ENCODE data around the gene SCLT1. TPM values are rescaled to one million over a fixed set of nuclear protein-coding genes. Genes with fewer than 3 reads are reported as not detected.
A peak's percentile ranks its signal among the peaks of the same experiment; 100 is the strongest.

The SCLT1 gene
- total RNA-seq, 2 donors from 2014 or later, result 19.4 to 24.2 TPM

DNA sequence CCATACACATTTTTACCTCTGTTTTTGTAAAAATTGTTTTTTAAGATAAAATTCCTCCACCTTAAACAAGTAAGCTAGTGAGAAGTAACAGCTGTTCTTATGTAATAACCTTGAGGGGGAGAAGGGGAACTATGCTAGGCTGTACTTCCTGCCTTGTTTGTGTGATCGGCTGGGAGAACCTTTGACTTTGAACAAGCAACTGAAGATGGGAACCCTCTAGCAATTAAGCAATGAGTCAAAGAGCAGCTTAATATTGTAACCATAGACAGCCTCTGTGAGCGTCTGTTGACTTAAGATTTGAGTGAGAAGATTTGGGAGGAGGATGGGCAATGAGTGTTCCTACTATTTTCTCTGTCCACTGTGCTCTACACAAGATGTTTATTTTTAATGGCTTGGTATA lies 135.1 kb downstream of the SCLT1 start:
- H3K4me1 Mint-ChIP-seq, result peaks cover 6% of the 10 kb centered on the region
- ATAC-seq (replicated peaks), result no peak
- no peaks in the 10 kb centered on the region for H3K9me3 Mint-ChIP-seq
- no peak overlapping the region for H3K27ac Mint-ChIP-seq
- H3K4me3 Mint-ChIP-seq, result no peak overlapping the region
- H3K27me3 Mint-ChIP-seq, result no peaks in the 10 kb centered on the region
- peaks cover 17% of the 10 kb centered on the region for H3K36me3 Mint-ChIP-seq (ENCODE audit: low read depth)

DNA sequence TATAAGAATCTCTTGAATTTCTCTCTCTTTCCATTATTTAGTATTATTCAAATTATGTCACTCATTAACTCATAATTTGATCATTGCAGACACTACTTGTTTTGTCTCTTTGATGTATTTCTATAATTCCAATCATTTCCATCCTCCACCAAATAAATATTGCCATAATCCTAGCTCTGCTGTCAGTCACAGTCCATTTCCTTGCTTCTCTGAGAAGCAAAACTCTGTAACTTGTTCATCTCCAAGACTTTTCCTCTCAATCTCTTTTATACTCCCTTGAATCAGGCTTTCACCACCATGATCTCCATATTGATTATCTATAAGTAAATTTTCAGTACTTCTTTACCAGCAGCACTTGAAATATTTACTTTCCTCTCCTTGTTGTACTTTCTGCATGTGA lies 135.9 kb downstream of the SCLT1 start:
- ATAC-seq (replicated peaks), result no peak
- peaks cover 3% of the 10 kb centered on the region for H3K4me1 Mint-ChIP-seq

DNA sequence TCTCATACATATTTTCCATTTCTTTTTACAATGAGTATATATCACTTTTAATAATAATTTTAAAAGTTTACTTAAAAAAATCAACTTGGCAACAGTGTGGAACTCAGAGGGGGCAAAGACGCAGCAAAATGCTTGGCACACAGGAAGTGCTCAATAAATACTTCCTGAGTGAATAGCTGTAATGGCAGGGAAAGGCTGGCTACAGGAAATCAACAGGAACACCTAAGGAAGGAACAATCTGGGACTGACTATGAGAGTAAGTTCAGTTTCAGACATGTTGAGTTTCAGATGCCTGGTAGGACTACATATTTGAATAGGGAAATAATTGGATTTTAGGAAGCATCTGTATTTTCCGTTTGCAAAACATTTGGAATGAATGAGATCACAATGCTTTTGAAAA lies 137.6 kb downstream of the SCLT1 start:
- H3K36me3 Mint-ChIP-seq (ENCODE audit: low read depth), result peaks cover 24% of the 10 kb centered on the region
- H3K4me1 Mint-ChIP-seq, result no peaks in the 10 kb centered on the region
- no peaks in the 10 kb centered on the region for H3K9me3 Mint-ChIP-seq
- ATAC-seq (replicated peaks), result no peak
- H3K27ac Mint-ChIP-seq, result no peak overlapping the region
- no peak overlapping the region for H3K4me3 Mint-ChIP-seq
- H3K27me3 Mint-ChIP-seq, result no peaks in the 10 kb centered on the region

More for the DNA sequence above, 135.9 kb downstream of the SCLT1 start:
- Mint-ChIP-seq H3K4me3 (no peak overlapping the region), H3K9me3 (no peaks in the 10 kb centered on the region), H3K27me3 (no peaks in the 10 kb centered on the region), H3K27ac (no peak overlapping the region), H3K36me3 (ENCODE audit: low read depth) (peaks cover 19% of the 10 kb centered on the region)

DNA sequence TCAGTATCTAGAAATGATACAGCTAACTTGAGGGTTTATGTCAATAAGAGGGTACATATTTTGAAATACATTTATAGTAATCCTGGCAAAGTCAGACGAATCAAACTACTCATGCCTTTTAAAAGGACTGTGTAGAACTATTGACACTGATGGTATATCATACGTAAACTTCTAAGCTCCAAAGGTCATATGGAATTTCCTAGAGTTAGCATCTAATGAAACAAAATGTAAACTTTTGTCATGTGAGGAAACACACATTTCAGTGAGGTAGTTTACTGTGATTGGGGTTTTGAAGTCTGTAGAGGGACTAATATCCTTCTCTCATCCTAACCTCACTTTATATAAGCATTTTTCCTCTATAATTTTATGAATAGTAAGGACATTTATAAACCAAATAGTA lies 138.4 kb downstream of the SCLT1 start:
- H3K27ac Mint-ChIP-seq, result no peak overlapping the region
- H3K36me3 Mint-ChIP-seq (ENCODE audit: low read depth), result peaks cover 31% of the 10 kb centered on the region
- H3K27me3 Mint-ChIP-seq, result no peaks in the 10 kb centered on the region
- H3K4me3 Mint-ChIP-seq, result no peak overlapping the region
- no peaks in the 10 kb centered on the region for H3K4me1 Mint-ChIP-seq
- no peaks in the 10 kb centered on the region for H3K9me3 Mint-ChIP-seq
- ATAC-seq (replicated peaks), result no peak

DNA sequence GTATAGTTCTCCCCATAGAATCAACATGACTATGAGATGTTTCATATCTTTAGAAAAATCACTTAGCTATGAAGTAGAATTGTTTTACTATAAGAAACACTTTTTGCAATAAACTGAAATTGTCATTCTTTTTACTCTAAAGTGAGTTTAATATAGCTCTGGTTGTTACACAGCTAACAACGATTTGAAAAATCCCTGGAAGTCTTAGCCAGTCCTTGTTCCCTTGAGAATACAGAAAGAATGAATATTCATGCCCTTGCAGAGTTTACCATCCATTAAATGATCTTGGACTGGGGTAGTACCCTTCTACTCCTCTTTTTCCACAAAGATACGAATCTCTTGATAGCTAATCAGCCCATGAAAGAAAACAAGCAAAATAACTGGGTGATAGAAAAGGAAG lies 142.0 kb downstream of the SCLT1 start:
- Mint-ChIP-seq H3K9me3 (no peaks in the 10 kb centered on the region), H3K27ac (no peak overlapping the region), H3K4me3 (no peak overlapping the region), H3K27me3 (no peaks in the 10 kb centered on the region), H3K4me1 (no peaks in the 10 kb centered on the region), H3K36me3 (ENCODE audit: low read depth) (peaks cover 35% of the 10 kb centered on the region)
- ATAC-seq (replicated peaks), result no peak

DNA sequence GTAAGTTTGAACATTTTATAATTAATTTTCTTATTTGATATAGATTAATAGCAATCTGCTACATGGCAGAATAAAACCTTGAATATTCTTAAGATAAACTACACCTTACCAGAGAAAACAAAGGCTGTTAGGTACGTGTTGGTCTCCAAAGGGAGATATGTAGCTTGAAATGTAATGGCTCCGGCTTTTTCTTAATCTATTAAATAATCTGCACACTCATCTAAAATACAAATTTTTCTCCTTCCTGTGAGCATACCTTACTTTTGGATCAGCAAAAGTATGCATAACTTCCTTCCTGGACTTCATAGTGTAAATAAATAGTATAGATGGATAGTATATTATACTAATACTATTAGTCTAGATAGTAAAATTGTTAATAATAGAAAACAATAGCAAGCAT lies 142.5 kb downstream of the SCLT1 start:
- Mint-ChIP-seq H3K4me1 (no peaks in the 10 kb centered on the region), H3K9me3 (no peaks in the 10 kb centered on the region), H3K4me3 (no peak overlapping the region), H3K27me3 (no peaks in the 10 kb centered on the region), H3K27ac (no peak overlapping the region), H3K36me3 (ENCODE audit: low read depth) (peaks cover 39% of the 10 kb centered on the region)
- ATAC-seq (replicated peaks), result no peak

DNA sequence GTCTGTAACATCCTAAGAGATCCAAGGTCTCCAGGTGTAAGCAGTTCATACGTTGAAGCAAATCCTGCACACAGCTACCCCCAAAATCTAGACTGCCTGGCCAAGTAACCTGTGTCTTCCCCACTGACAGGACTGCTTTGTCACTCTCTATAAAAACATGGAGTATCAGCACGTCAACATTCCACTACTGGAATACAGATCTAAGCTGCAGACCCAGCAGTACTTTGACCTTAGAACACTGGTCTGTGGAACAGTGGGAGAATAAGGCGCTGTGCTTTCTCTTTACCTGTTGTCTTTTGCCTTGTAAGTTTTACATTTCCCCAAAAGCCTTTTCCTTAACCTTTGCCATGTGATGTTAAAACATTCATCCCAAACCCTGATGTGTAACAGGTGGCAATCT lies 146.4 kb downstream of the SCLT1 start:
- no peak for ATAC-seq (replicated peaks)
- H3K27me3 Mint-ChIP-seq, result no peaks in the 10 kb centered on the region
- H3K4me3 Mint-ChIP-seq, result no peak overlapping the region
- H3K27ac Mint-ChIP-seq, result no peak overlapping the region
- H3K9me3 Mint-ChIP-seq, result no peaks in the 10 kb centered on the region
- H3K36me3 Mint-ChIP-seq (ENCODE audit: low read depth), result peaks cover 67% of the 10 kb centered on the region
- no peaks in the 10 kb centered on the region for H3K4me1 Mint-ChIP-seq

DNA sequence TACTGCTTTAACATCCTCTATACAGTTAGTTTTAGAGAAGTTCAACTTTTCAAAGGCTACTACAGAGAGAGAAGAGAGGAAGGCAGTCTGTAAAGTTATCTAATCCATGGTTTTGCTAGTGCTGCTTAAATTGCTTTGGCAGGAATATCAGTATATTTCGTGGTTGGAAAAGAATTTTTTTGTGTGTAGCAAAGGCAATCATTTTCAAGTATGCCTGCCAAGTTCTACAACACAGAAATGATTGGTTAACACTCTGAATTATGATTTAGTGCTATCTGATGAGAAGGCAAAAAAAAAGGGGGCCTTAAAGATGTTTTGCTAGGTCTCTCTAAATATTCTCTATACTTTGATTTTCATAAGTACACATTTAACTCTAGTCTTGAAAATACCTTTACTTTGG lies 150.7 kb downstream of the SCLT1 start:
- no peaks in the 10 kb centered on the region for H3K9me3 Mint-ChIP-seq
- no peak for ATAC-seq (replicated peaks)
- peaks cover 66% of the 10 kb centered on the region for H3K36me3 Mint-ChIP-seq (ENCODE audit: low read depth)
- no peak overlapping the region for H3K4me3 Mint-ChIP-seq
- no peak overlapping the region for H3K27ac Mint-ChIP-seq
- no peaks in the 10 kb centered on the region for H3K27me3 Mint-ChIP-seq
- no peaks in the 10 kb centered on the region for H3K4me1 Mint-ChIP-seq

DNA sequence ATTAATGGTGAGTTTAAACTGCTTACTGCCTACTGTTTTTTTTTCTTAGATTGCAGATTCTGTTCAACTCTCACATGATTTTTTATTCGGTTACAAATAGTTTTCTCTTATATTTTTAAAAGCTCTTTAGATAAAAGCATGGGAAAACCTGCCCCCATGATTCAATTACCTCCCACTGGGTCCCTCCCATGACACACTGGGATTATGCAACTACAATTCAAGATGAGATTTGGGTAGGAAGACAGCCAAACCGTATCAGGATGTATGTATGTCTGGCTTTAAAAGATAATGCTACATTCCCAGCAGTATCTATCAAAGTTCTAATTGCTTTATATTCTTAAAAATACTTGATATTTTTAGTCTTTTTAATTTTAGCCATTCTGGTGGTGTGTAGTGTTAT lies 152.4 kb downstream of the SCLT1 start:
- no peak overlapping the region for H3K27ac Mint-ChIP-seq
- H3K4me1 Mint-ChIP-seq, result no peaks in the 10 kb centered on the region
- no peak overlapping the region for H3K4me3 Mint-ChIP-seq
- no peaks in the 10 kb centered on the region for H3K27me3 Mint-ChIP-seq
- peaks cover 61% of the 10 kb centered on the region for H3K36me3 Mint-ChIP-seq (ENCODE audit: low read depth)
- no peaks in the 10 kb centered on the region for H3K9me3 Mint-ChIP-seq
- ATAC-seq (replicated peaks), result no peak

DNA sequence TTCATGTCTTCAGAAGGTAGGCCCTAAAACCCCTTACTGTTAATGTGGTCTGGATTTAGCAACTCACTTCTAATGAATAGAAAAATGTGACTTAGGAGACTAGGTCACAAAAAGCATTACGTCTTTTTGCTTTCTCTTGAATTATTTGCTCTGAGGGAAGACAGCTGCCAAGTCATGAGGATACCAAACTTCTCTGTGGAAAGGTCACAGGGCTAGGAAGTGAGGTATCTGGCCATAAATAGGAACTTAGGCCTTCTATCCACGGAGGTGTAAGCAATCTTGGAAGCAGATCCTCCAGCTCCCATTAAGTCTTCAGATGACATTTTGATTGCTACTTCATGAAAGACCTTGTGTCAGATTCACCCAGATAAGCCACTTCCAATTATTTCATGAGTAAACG lies 163.3 kb downstream of the SCLT1 start:
- ATAC-seq (replicated peaks), result no peak
- no peaks in the 10 kb centered on the region for H3K4me1 Mint-ChIP-seq
- H3K27ac Mint-ChIP-seq, result no peak overlapping the region
- peaks cover 3% of the 10 kb centered on the region for H3K9me3 Mint-ChIP-seq
- peaks cover 13% of the 10 kb centered on the region for H3K36me3 Mint-ChIP-seq (ENCODE audit: low read depth)
- no peak overlapping the region for H3K4me3 Mint-ChIP-seq
- H3K27me3 Mint-ChIP-seq, result no peaks in the 10 kb centered on the region

DNA sequence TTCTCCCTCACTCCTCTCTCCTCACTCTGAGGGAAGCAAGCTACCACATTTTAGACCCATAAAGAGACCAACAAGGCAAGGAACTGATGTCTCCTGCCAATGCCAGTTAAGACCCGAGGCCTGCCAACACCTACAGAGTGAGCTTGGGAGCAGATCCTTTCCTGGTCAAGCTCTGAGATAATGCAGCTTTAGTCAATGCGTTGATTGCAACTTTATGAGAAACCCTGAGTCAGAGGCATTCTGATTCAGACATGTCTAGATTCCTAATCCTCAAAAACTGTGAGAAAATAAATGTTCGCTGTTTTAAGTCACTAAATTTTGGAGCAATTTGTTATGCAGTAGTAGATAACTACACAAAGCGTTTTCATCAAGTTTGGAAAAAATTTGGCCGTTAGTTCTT lies 168.4 kb downstream of the SCLT1 start:
- Mint-ChIP-seq H3K4me1 (no peaks in the 10 kb centered on the region), H3K27ac (no peak overlapping the region), H3K36me3 (ENCODE audit: low read depth) (peaks cover 12% of the 10 kb centered on the region)

DNA sequence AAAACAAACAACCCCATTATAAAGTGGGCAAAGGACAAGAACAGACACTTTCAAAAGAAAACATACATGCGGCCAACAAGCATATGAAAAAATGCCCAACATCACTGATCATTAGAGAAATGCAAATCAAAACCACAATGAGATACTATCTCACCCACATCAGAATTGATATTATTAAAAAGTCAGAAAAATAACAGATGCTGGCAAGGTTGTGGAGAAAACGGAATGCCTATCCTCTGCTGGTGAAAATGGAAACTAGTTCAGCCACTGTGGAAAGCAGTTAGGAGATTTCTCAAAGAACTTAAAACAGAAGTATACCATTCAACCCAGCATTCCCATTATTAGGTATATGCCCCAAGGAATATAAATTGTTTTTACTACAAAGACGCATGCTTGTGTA lies 171.4 kb downstream of the SCLT1 start:
- Mint-ChIP-seq H3K36me3 (ENCODE audit: low read depth) (peaks cover 10% of the 10 kb centered on the region), H3K4me1 (peaks cover 12% of the 10 kb centered on the region), H3K4me3 (no peak overlapping the region), H3K27me3 (no peaks in the 10 kb centered on the region), H3K27ac (no peak overlapping the region), H3K9me3 (no peaks in the 10 kb centered on the region)
- ATAC-seq (replicated peaks), result no peak

More for the DNA sequence above, 168.4 kb downstream of the SCLT1 start:
- Mint-ChIP-seq H3K9me3 (peaks cover 3% of the 10 kb centered on the region), H3K27me3 (no peaks in the 10 kb centered on the region), H3K4me3 (no peak overlapping the region)
- ATAC-seq (replicated peaks), result no peak

DNA sequence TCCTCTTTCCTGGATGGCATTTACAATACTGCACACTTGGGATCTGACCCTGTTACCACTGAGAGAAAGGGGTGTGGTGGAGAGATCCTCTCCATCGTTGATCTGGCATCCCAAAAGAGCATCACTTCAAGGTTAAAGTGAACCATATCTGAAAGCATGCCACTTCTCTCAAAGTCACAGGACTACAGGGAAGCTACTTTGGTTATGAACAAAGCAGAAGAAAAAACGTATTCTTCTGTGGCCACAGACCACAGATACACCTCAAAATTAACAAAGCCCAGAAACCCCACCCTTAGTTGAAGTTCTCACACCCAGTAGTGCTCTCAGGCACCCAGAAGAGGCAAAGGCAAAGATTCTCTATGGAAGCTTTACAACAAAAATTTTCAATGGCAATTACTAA lies 175.6 kb downstream of the SCLT1 start:
- ATAC-seq (replicated peaks), result peak; percentile 28
- Mint-ChIP-seq H3K4me3 (no peak overlapping the region), H3K4me1 (peaks cover 12% of the 10 kb centered on the region), H3K36me3 (ENCODE audit: low read depth) (no peaks in the 10 kb centered on the region), H3K27ac (no peak overlapping the region), H3K27me3 (no peaks in the 10 kb centered on the region), H3K9me3 (no peaks in the 10 kb centered on the region)

DNA sequence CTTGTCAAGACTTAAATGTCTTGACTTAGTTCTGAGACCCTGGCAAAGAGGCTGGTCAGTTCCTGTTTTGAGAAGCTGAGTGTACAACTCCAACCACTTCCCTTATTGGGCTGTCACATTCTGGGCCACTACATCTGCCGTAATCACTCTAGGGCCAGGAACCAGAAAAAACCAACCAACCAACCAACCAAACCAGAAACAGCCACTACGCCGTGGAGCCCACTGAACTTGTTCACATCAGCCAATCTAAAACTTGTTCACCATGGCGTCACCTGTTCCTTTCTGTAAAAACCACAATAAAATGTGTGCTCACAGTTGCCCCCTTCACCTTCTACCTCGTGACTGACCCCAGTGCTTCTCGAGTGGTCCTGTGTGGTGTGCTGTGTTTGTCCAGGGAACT lies 176.5 kb downstream of the SCLT1 start:
- Mint-ChIP-seq H3K9me3 (no peaks in the 10 kb centered on the region), H3K4me1 (peaks cover 12% of the 10 kb centered on the region), H3K36me3 (ENCODE audit: low read depth) (no peaks in the 10 kb centered on the region), H3K4me3 (no peak overlapping the region), H3K27me3 (no peaks in the 10 kb centered on the region), H3K27ac (no peak overlapping the region)
- ATAC-seq (replicated peaks), result no peak

DNA sequence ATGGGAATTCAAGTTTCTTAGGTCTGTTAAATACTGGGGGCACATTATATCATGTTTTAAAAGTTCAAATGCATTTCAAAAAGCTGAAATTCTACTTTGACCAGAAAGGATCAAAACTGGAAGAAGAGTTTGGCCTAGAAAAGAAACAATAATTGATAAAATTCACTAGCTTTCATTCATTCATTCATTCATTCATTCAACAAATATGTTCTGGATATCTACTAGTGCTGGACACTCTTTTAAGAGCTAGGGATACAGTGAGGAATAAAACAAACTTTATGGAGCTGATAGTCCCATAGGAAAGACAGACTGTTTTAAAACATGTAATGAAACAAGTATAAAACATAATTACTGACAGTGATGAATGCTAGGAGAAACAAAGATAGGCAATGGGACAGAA lies 177.8 kb downstream of the SCLT1 start:
- H3K27ac Mint-ChIP-seq, result no peak overlapping the region
- ATAC-seq (replicated peaks), result no peak
- no peaks in the 10 kb centered on the region for H3K36me3 Mint-ChIP-seq (ENCODE audit: low read depth)
- H3K4me3 Mint-ChIP-seq, result no peak overlapping the region
- peaks cover 12% of the 10 kb centered on the region for H3K4me1 Mint-ChIP-seq
- no peaks in the 10 kb centered on the region for H3K27me3 Mint-ChIP-seq
- H3K9me3 Mint-ChIP-seq, result no peaks in the 10 kb centered on the region

DNA sequence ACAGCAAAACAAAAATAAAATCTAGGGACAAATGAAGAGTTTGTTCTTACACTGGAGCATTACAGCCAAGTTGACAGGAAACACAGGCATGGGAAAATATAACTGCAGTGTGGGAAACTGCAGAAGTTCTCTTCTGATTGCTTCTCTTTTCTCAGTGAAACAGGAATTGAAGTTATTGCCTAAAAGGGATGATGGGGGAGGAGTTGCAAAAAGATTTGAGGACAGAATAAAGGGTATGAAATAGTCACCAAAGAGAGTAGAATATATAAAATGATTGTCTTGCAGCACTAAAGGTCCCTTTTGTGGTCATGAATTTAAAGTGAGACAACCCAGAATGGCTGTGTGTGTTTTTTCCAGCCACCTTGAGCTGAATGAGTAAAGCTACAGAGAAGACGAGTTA lies 180.1 kb downstream of the SCLT1 start:
- no peaks in the 10 kb centered on the region for H3K36me3 Mint-ChIP-seq (ENCODE audit: low read depth)
- no peaks in the 10 kb centered on the region for H3K27me3 Mint-ChIP-seq

More for the DNA sequence above, 180.1 kb downstream of the SCLT1 start:
- H3K9me3 Mint-ChIP-seq, result no peaks in the 10 kb centered on the region
- peaks cover 10% of the 10 kb centered on the region for H3K4me1 Mint-ChIP-seq
- ATAC-seq (replicated peaks), result no peak
- no peak overlapping the region for H3K27ac Mint-ChIP-seq
- no peak overlapping the region for H3K4me3 Mint-ChIP-seq
